ENCODE measurements around the gene RNF141.

Gene RNF141

DNA sequence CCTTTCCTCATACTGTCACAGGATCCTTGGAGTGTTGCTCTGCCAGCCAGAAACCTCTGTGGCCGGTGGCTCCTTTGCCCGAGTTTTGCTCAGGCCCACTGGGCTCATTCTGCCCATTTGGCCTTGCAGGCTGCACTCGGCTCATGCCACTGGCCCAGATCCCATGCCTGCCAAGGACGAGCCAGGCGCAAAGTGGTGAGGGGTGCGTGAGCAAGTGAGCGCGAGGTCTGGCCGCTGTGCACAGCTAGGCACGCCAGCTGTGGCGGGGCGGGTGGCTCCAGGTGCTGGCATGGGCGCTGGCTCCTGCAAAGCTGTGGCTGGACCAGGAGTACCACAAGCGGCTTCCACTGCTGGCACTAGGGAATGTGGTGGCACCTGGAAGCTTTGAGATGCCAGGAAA is 2.8 kb upstream of the RNF141 start:
- no peak for DNase-seq
- H3K9ac ChIP-seq (ENCODE audit: low read length): no peak overlapping the region
- H3K4me3 ChIP-seq (ENCODE audit: low read length): no peak overlapping the region
- no peaks in the 10 kb centered on the region for H3F3A ChIP-seq (ENCODE audit: insufficient read depth, low read length)
- no peak overlapping the region for H3K27ac ChIP-seq (ENCODE audit: low read length)
- no peak overlapping the region for H2AFZ ChIP-seq (ENCODE audit: low read length)
- no peaks in the 10 kb centered on the region for H3K27me3 ChIP-seq (replicated peaks; ENCODE audit: insufficient read depth, low read length)
- H3K4me1 ChIP-seq (ENCODE audit: low read length): peaks cover 10% of the 10 kb centered on the region
- H3K36me3 ChIP-seq (replicated peaks; ENCODE audit: insufficient read depth, low read length): no peaks in the 10 kb centered on the region
- 0 out of 2 replicates have a peak, but pooled peaks cover 6% of the 10 kb centered on the region for H3K79me2 ChIP-seq (ENCODE audit: low read length)
- no peak overlapping the region for H3K4me2 ChIP-seq (ENCODE audit: low read depth, low read length)
- no peaks in the 10 kb centered on the region for H3K9me2 ChIP-seq (replicated peaks; ENCODE audit: insufficient read depth, low read length)
- TF ChIP-seq CTCF (IDR thresholded peaks at IDR 0.05; ENCODE audit: low read length): no peak
- TF ChIP-seq EZH2phosphoT487 (IDR thresholded peaks at IDR 0.05; ENCODE audit: low read length): no peak
- TF ChIP-seq EZH2 (optimal IDR thresholded peaks at IDR 0.05; ENCODE audit: low read depth, low read length): no peak
- H4K20me1 ChIP-seq (ENCODE audit: insufficient read depth, low read length): no peaks in the 10 kb centered on the region
- H3K9me3 ChIP-seq (replicated peaks; ENCODE audit: insufficient read depth, low read length): no peaks in the 10 kb centered on the region

GRCh38 chr11:10542776-10543175 is 1.8 kb upstream of the RNF141 start:
- no peak for DNase-seq
- no peaks in the 10 kb centered on the region for H3K36me3 ChIP-seq (replicated peaks; ENCODE audit: insufficient read depth, low read length)
- H3K79me2 ChIP-seq (ENCODE audit: low read length): 0 out of 2 replicates have a peak, but pooled peaks cover 6% of the 10 kb centered on the region
- no peaks in the 10 kb centered on the region for H3K9me3 ChIP-seq (replicated peaks; ENCODE audit: insufficient read depth, low read length)
- no peaks in the 10 kb centered on the region for H3F3A ChIP-seq (ENCODE audit: insufficient read depth, low read length)
- no peak overlapping the region for H3K4me2 ChIP-seq (ENCODE audit: low read depth, low read length)
- no peak overlapping the region for H3K9ac ChIP-seq (ENCODE audit: low read length)
- no peaks in the 10 kb centered on the region for H3K27me3 ChIP-seq (replicated peaks; ENCODE audit: insufficient read depth, low read length)
- no peak for TF ChIP-seq EZH2phosphoT487 (IDR thresholded peaks at IDR 0.05; ENCODE audit: low read length)
- TF ChIP-seq CTCF (IDR thresholded peaks at IDR 0.05; ENCODE audit: low read length): no peak
- TF ChIP-seq EZH2 (optimal IDR thresholded peaks at IDR 0.05; ENCODE audit: low read depth, low read length): no peak
- H3K4me3 ChIP-seq (ENCODE audit: low read length): no peak overlapping the region
- peaks cover 10% of the 10 kb centered on the region for H3K4me1 ChIP-seq (ENCODE audit: low read length)
- no peaks in the 10 kb centered on the region for H4K20me1 ChIP-seq (ENCODE audit: insufficient read depth, low read length)
- H3K9me2 ChIP-seq (replicated peaks; ENCODE audit: insufficient read depth, low read length): no peaks in the 10 kb centered on the region
- H3K27ac ChIP-seq (ENCODE audit: low read length): no peak overlapping the region
- no peak overlapping the region for H2AFZ ChIP-seq (ENCODE audit: low read length)

GRCh38 chr11:10541561-10541930 is 559 bp upstream of the RNF141 start:
- H3K4me1 ChIP-seq (ENCODE audit: low read length): peaks cover 10% of the 10 kb centered on the region

More at GRCh38 chr11:10541561-10541930, 559 bp upstream of the RNF141 start:
- no peak for DNase-seq
- peak overlapping the region; percentile 91 for H3K4me2 ChIP-seq (ENCODE audit: low read depth, low read length)
- no peaks in the 10 kb centered on the region for H3F3A ChIP-seq (ENCODE audit: insufficient read depth, low read length)
- no peaks in the 10 kb centered on the region for H4K20me1 ChIP-seq (ENCODE audit: insufficient read depth, low read length)
- peak overlapping the region; percentile 25; the same call in 1 of the 2 replicates for H3K9ac ChIP-seq (ENCODE audit: low read length)
- H3K9me2 ChIP-seq (replicated peaks; ENCODE audit: insufficient read depth, low read length): no peaks in the 10 kb centered on the region
- TF ChIP-seq EZH2 (optimal IDR thresholded peaks at IDR 0.05; ENCODE audit: low read depth, low read length) (no peak), CTCF (IDR thresholded peaks at IDR 0.05; ENCODE audit: low read length) (no peak), EZH2phosphoT487 (IDR thresholded peaks at IDR 0.05; ENCODE audit: low read length) (no peak)
- no peaks in the 10 kb centered on the region for H3K9me3 ChIP-seq (replicated peaks; ENCODE audit: insufficient read depth, low read length)
- H3K27ac ChIP-seq (ENCODE audit: low read length): no peak overlapping the region; the same call in 1 of the 2 replicates
- H3K79me2 ChIP-seq (ENCODE audit: low read length): 0 out of 2 replicates have a peak, but pooled peaks cover 6% of the 10 kb centered on the region
- no peaks in the 10 kb centered on the region for H3K36me3 ChIP-seq (replicated peaks; ENCODE audit: insufficient read depth, low read length)
- H2AFZ ChIP-seq (ENCODE audit: low read length): peak overlapping the region; percentile 88
- H3K27me3 ChIP-seq (replicated peaks; ENCODE audit: insufficient read depth, low read length): no peaks in the 10 kb centered on the region
- H3K4me3 ChIP-seq (ENCODE audit: low read length): peak overlapping the region; percentile 70

All from MM.1S (cell line).